Osteoblast (primary cell): ENCODE measurements around the gene ODF2L. TPM values are rescaled to one million over a fixed set of nuclear protein-coding genes. Genes with fewer than 3 reads are reported as not detected.

Experiments
- DNase-seq: peaks from one replicate; pipeline ENCODE4 v3.0.0; 2011; ENCODE audit warnings: low spot score, mixed read lengths; ENCODE audit not compliant: insufficient read length; ENCODE audit errors: missing footprints
- H2AFZ ChIP-seq: 2 replicates; pipeline ENCODE4 v1.6.0; 2011; ENCODE audit warnings: mild to moderate bottlenecking, low read length
- H3K27ac ChIP-seq: 2 replicates; pipeline ENCODE4 v1.5.1; 2011; ENCODE audit warnings: mild to moderate bottlenecking, low read depth, low read length, moderate library complexity
- H3K27me3 ChIP-seq: 2 replicates; pipeline ENCODE4 v1.6.0; 2012; ENCODE audit warnings: mild to moderate bottlenecking, control low read depth, inconsistent platforms, low read length, moderate library complexity; ENCODE audit not compliant: insufficient read depth
- H3K36me3 ChIP-seq: 2 replicates; pipeline ENCODE4 v1.5.1; 2011; ENCODE audit warnings: mild to moderate bottlenecking, low read length, control low read depth, moderate library complexity; ENCODE audit not compliant: insufficient read depth
- H3K4me1 ChIP-seq: 2 replicates; pipeline ENCODE4 v1.5.1; 2011; ENCODE audit warnings: mild to moderate bottlenecking, low read length, control low read depth, moderate library complexity; ENCODE audit not compliant: insufficient read depth
- H3K4me2 ChIP-seq: 2 replicates; pipeline ENCODE4 v1.6.0; 2011; ENCODE audit warnings: mild to moderate bottlenecking, low read length; ENCODE audit not compliant: insufficient read depth
- H3K4me3 ChIP-seq: fragments of 200-600 bp; sonication (generic); 3 replicates; pipeline ENCODE4 v1.5.1; 2012; ENCODE audit warnings: mild to moderate bottlenecking, low read length, inconsistent platforms; ENCODE audit not compliant: insufficient read depth
- H3K79me2 ChIP-seq: 2 replicates; pipeline ENCODE4 v1.6.0; 2012; ENCODE audit warnings: mild to moderate bottlenecking, low read length, control low read depth, inconsistent platforms; ENCODE audit not compliant: insufficient read depth
- H3K9me3 ChIP-seq: 2 replicates; pipeline ENCODE4 v1.5.1; 2011; ENCODE audit warnings: low read depth, low read length, control low read depth
- H4K20me1 ChIP-seq: 2 replicates; pipeline ENCODE4 v1.6.0; 2012; ENCODE audit warnings: mild to moderate bottlenecking, low read length, control low read depth; ENCODE audit not compliant: insufficient read depth
- CTCF ChIP-seq: IDR thresholded peaks from 2 replicates; pipeline ENCODE4 v1.5.1; 2011; ENCODE audit warnings: mild to moderate bottlenecking, low read depth, low read length, moderate library complexity; ENCODE audit errors: extremely low read depth
- total RNA-seq: library from RNA; depleted of rRNA; stranded (reverse); fragments of >200 nt; gene quantifications from 2 replicates; pipeline ENCODE4 v1.2.3, GENCODE V29; 2012

ODF2L gene
- total RNA-seq, 1 donor, result 87.6 TPM

GRCh38 chr1:86389307-86389706, 6.8 kb downstream of the ODF2L start:
- no peaks in the 10 kb centered on the region for H3K36me3 ChIP-seq
- TF ChIP-seq CTCF, result no peak
- peaks cover 24% of the 10 kb centered on the region for H3K4me1 ChIP-seq
- peaks cover 66% of the 10 kb centered on the region for H3K79me2 ChIP-seq
- no peak overlapping the region for H3K4me3 ChIP-seq
- H2AFZ ChIP-seq, result no peak overlapping the region
- no peaks in the 10 kb centered on the region for H4K20me1 ChIP-seq
- no peaks in the 10 kb centered on the region for H3K27me3 ChIP-seq
- H3K9me3 ChIP-seq, result no peaks in the 10 kb centered on the region
- peak overlapping the region; percentile 26 for H3K4me2 ChIP-seq
- DNase-seq, result no peak
- no peak overlapping the region for H3K27ac ChIP-seq

- Histone ChIP-seq H3K4me2 (no peak overlapping the region), H3K9me3 (no peaks in the 10 kb centered on the region), H2AFZ (no peak overlapping the region), H3K27ac (no peak overlapping the region), H3K4me3 (no peak overlapping the region), H3K4me1 (peaks cover 19% of the 10 kb centered on the region), H4K20me1 (no peaks in the 10 kb centered on the region), H3K27me3 (no peaks in the 10 kb centered on the region), H3K36me3 (no peaks in the 10 kb centered on the region), H3K79me2 (peaks cover 62% of the 10 kb centered on the region)
- no peak for DNase-seq
- TF ChIP-seq CTCF, result no peak
Measured at GRCh38 chr1:86388777-86389176, 7.3 kb downstream of the ODF2L start.

- peak overlapping the region; percentile 14 for H3K4me2 ChIP-seq
- H3K27me3 ChIP-seq, result no peaks in the 10 kb centered on the region
- TF ChIP-seq CTCF, result no peak
- DNase-seq, result no peak
- H3K79me2 ChIP-seq, result peaks cover 55% of the 10 kb centered on the region
- no peaks in the 10 kb centered on the region for H3K9me3 ChIP-seq
- no peaks in the 10 kb centered on the region for H4K20me1 ChIP-seq
- H3K36me3 ChIP-seq, result no peaks in the 10 kb centered on the region
- H3K4me3 ChIP-seq, result no peak overlapping the region
- H2AFZ ChIP-seq, result no peak overlapping the region
- H3K27ac ChIP-seq, result no peak overlapping the region
- peaks cover 15% of the 10 kb centered on the region for H3K4me1 ChIP-seq
Measured at GRCh38 chr1:86387916-86388627, 8.1 kb downstream of the ODF2L start.

GRCh38 chr1:86382878-86383277, 13.2 kb downstream of the ODF2L start:
- Histone ChIP-seq H3K4me3 (peak overlapping the region; percentile 8), H3K27me3 (no peaks in the 10 kb centered on the region), H3K27ac (peak overlapping the region; percentile 58), H3K4me1 (peaks cover 16% of the 10 kb centered on the region), H3K79me2 (peaks cover 10% of the 10 kb centered on the region), H2AFZ (no peak overlapping the region), H3K4me2 (peak overlapping the region; percentile 77), H3K36me3 (peaks cover 14% of the 10 kb centered on the region), H4K20me1 (no peaks in the 10 kb centered on the region), H3K9me3 (no peaks in the 10 kb centered on the region)
- no peak for DNase-seq
- no peak for TF ChIP-seq CTCF
